Naive thymus-derived CD4-positive, alpha-beta T cell (primary cell): ENCODE measurements around the gene FBXO11. TPM values are rescaled to one million over a fixed set of nuclear protein-coding genes. Genes with fewer than 3 reads are reported as not detected.

ENCODE experiments used
- ATAC-seq: fragments of 150-1000 bp; cut with Tn5 transposase; 2 replicates; pipeline ENCODE4 v1.10.0; 2021; ENCODE audit warnings: mild to moderate bottlenecking, moderate library complexity
- CTCF ChIA-PET: fragments of 350-600 bp; sonication (Branson Sonifier 250); formaldehyde crosslinking; loops from one replicate; lab custom pipeline; 2021; ENCODE audit warnings: antibody characterized with exemption; lab: Charles Lee
- POLR2A ChIA-PET: fragments of 350-600 bp; sonication (Branson Sonifier 250); formaldehyde crosslinking; loops from one replicate; lab custom pipeline; 2021; ENCODE audit warnings: antibody characterized with exemption, inconsistent platforms; lab: Charles Lee
- DNase-seq, 9 donors: peaks; one replicate each; pipeline versions ENCODE4 v3.0.0 to v3.0.0-alpha.2; 2020 to 2022; ENCODE audit warnings: mixed read lengths in 1 of 9
- H3K27ac ChIP-seq: one replicate; pipeline ENCODE4 v1.7.0; 2013; ENCODE audit warnings: mild to moderate bottlenecking, low read depth, low read length, moderate library complexity
- H3K27me3 ChIP-seq, 2 donors: one replicate each; pipeline ENCODE4 v1.7.0; 2013; ENCODE audit warnings: low read length in 2 of 2, mild to moderate bottlenecking in 2 of 2, moderate library complexity in 2 of 2; ENCODE audit not compliant: control insufficient read depth in 2 of 2, insufficient read depth in 2 of 2
- H3K36me3 ChIP-seq, 3 experiments: 1 replicate in 2 of 3; 2 replicates in 1 of 3; pipeline ENCODE4 v1.7.0; 2013; ENCODE audit warnings: low read length in 3 of 3, mild to moderate bottlenecking in 3 of 3, moderate library complexity in 1 of 3; ENCODE audit not compliant: insufficient read depth in 3 of 3, control insufficient read depth in 2 of 3
- H3K4me1 ChIP-seq, 2 donors: one replicate each; pipeline ENCODE4 v1.7.0; 2013; ENCODE audit warnings: low read length in 2 of 2, mild to moderate bottlenecking in 2 of 2, moderate library complexity in 1 of 2; ENCODE audit not compliant: control insufficient read depth in 2 of 2, insufficient read depth in 2 of 2
- H3K4me3 ChIP-seq: 2 replicates; pipeline ENCODE4 v1.7.0; 2013; ENCODE audit warnings: mild to moderate bottlenecking, low read length
- H3K9me3 ChIP-seq, 3 experiments: 1 replicate in 2 of 3; 2 replicates in 1 of 3; pipeline ENCODE4 v1.7.0; 2013; ENCODE audit warnings: low read length in 3 of 3; ENCODE audit not compliant: control insufficient read depth in 2 of 3
- H3K27ac Mint-ChIP-seq, 9 donors: one replicate each; pipeline ENCODE4 v1.8.0; 2020 to 2022; ENCODE audit warnings: mixed read lengths in 9 of 9, mild to moderate bottlenecking in 8 of 9, moderate library complexity in 5 of 9, inconsistent platforms in 2 of 9
- H3K27me3 Mint-ChIP-seq, 5 donors: one replicate each; pipeline ENCODE4 v1.8.0; 2021 to 2022; ENCODE audit warnings: mixed read lengths in 5 of 5, mild to moderate bottlenecking in 1 of 5
- H3K36me3 Mint-ChIP-seq, 5 donors: one replicate each; pipeline ENCODE4 v1.8.0; 2020 to 2022; ENCODE audit warnings: mixed read lengths in 5 of 5, mild to moderate bottlenecking in 3 of 5, inconsistent platforms in 1 of 5
- H3K4me1 Mint-ChIP-seq, 7 donors: one replicate each; pipeline ENCODE4 v1.8.0; 2020 to 2022; ENCODE audit warnings: mixed read lengths in 7 of 7, mild to moderate bottlenecking in 3 of 7, inconsistent platforms in 1 of 7
- H3K4me3 Mint-ChIP-seq, 10 donors: one replicate each; pipeline ENCODE4 v1.8.0; 2020 to 2022; ENCODE audit warnings: mild to moderate bottlenecking in 10 of 10, mixed read lengths in 10 of 10, moderate library complexity in 6 of 10, inconsistent platforms in 2 of 10
- H3K9me3 Mint-ChIP-seq, 11 donors: one replicate each; pipeline ENCODE4 v1.8.0; 2020 to 2022; ENCODE audit warnings: mixed read lengths in 11 of 11, mild to moderate bottlenecking in 4 of 11, inconsistent platforms in 1 of 11, moderate library complexity in 1 of 11
- intact Hi-C, 2 donors: fragments of 100-400 bp; cut with micrococcal nuclease; formaldehyde crosslinking; loops; one replicate each; pipeline ENCODE4 v1.15.1; 2023
- polyA plus RNA-seq, 2 donors: library from polyadenylated mRNA; unstranded; fragments of 300-500 nt; fragmentation: Illumina TruSeq; gene quantifications; one replicate each; pipeline ENCODE4 v1.2.3, GENCODE V29; 2021
- total RNA-seq, 6 experiments: library from RNA in 5 of 6; stranded (reverse) in 5 of 6; gene quantifications; 1 replicate in 5 of 6; 2 replicates in 1 of 6; pipeline ENCODE4 v1.2.3 and lab custom pipeline; 2021 to 2026

The FBXO11 gene
- total and polyA plus RNA-seq, 7 experiments from 2014 or later = 7.7 to 92.1 (median 85.4) TPM

- intact Hi-C loops = loop anchor here in 1 of 2 donors (1.0 kb wide), 1 partner anchor 7 kb away; no protein-coding TSS in a partner anchor
- Mint-ChIP-seq H3K36me3 (peaks cover 0 to 25% (median 10%) of the 10 kb centered on the region in 5 donors), H3K27ac (peak overlapping the region in 7 of 9 donors; percentile 5 to 74 (median 36)), H3K4me3 (peak overlapping the region in 1 of 10 donors; percentile 8), H3K27me3 (no peaks in the 10 kb centered on the region), H3K4me1 (peaks cover 25 to 87% (median 77%) of the 10 kb centered on the region in 7 donors), H3K9me3 (peaks cover 0 to under 1% (median 0%) of the 10 kb centered on the region in 11 donors)
- no peak for ATAC-seq
- Histone ChIP-seq H3K4me3 (no peak overlapping the region), H3K27me3 (no peaks in the 10 kb centered on the region), H3K27ac (no peak overlapping the region), H3K36me3 (no peaks in the 10 kb centered on the region), H3K4me1 (peaks cover 0 to 13% of the 10 kb centered on the region in 2 donors), H3K9me3 (no peaks in the 10 kb centered on the region)
- POLR2A ChIA-PET = interaction anchor here (1.2 kb wide), 1 partner anchor 8 kb away, joined by 3 read pairs; no protein-coding TSS in a partner anchor
- CTCF ChIA-PET = interaction anchor here (0.8 kb wide), 1 partner anchor 47 kb away, joined by 3 read pairs; no protein-coding TSS in a partner anchor
- no peak for DNase-seq
Observed at GRCh38 chr2:47876912-47877311, 29.4 kb downstream of the FBXO11 start.

GRCh38 chr2:47872941-47873340 lies 33.4 kb downstream of the FBXO11 start:
- no peak for DNase-seq
- Histone ChIP-seq H3K4me3 (no peak overlapping the region), H3K27ac (no peak overlapping the region), H3K36me3 (no peaks in the 10 kb centered on the region), H3K4me1 (peaks cover 7 to 37% of the 10 kb centered on the region in 2 donors), H3K27me3 (no peaks in the 10 kb centered on the region), H3K9me3 (no peaks in the 10 kb centered on the region)
- peaks cover 40 to 94% (median 83%) of the 10 kb centered on the region in 7 donors for H3K4me1 Mint-ChIP-seq
- H3K4me3 Mint-ChIP-seq = peak overlapping the region in 2 of 10 donors; percentile 1 to 8
- peaks cover 0 to 25% (median 14%) of the 10 kb centered on the region in 5 donors for H3K36me3 Mint-ChIP-seq
- intact Hi-C loops = no loop called here
- POLR2A ChIA-PET = no interaction called here
- CTCF ChIA-PET = interaction anchor here (1.5 kb wide), 1 partner anchor 9 kb away, joined by 9 read pairs; no protein-coding TSS in a partner anchor
- peak overlapping the region in 7 of 9 donors; percentile 17 to 79 (median 58) for H3K27ac Mint-ChIP-seq
- no peaks in the 10 kb centered on the region for H3K9me3 Mint-ChIP-seq
- ATAC-seq = no peak
- H3K27me3 Mint-ChIP-seq = no peaks in the 10 kb centered on the region

- Histone ChIP-seq H3K27ac (peak overlapping the region; percentile 46), H3K4me3 (no peak overlapping the region), H3K36me3 (no peaks in the 10 kb centered on the region), H3K9me3 (no peaks in the 10 kb centered on the region), H3K4me1 (peaks cover 7 to 44% of the 10 kb centered on the region in 2 donors), H3K27me3 (no peaks in the 10 kb centered on the region)
- ChIA-PET POLR2A (interaction anchor here (0.8 kb wide), 2 partner anchors 31 to 36 kb away, joined by 3 read pairs; no protein-coding TSS in a partner anchor), CTCF (interaction anchor here (0.5 kb wide), 1 partner anchor 556 kb away, joined by 3 read pairs; no protein-coding TSS in a partner anchor)
- Mint-ChIP-seq H3K27me3 (no peaks in the 10 kb centered on the region), H3K9me3 (no peaks in the 10 kb centered on the region), H3K36me3 (peaks cover 3 to 25% (median 14%) of the 10 kb centered on the region in 5 donors), H3K4me1 (peaks cover 37 to 94% (median 83%) of the 10 kb centered on the region in 7 donors), H3K4me3 (peak overlapping the region in 9 of 10 donors; percentile 18 to 74 (median 43)), H3K27ac (peak overlapping the region in 8 of 9 donors; percentile 53 to 90 (median 81))
- DNase-seq (no peak), ATAC-seq (peak; percentile 19)
- intact Hi-C loops = no loop called here
Observed at GRCh38 chr2:47870641-47871540, 35.4 kb downstream of the FBXO11 start.

- Mint-ChIP-seq H3K4me1 (peaks cover 44 to 94% (median 83%) of the 10 kb centered on the region in 7 donors), H3K27me3 (no peaks in the 10 kb centered on the region), H3K36me3 (peaks cover 3 to 25% (median 14%) of the 10 kb centered on the region in 5 donors), H3K9me3 (no peaks in the 10 kb centered on the region), H3K27ac (peak overlapping the region in 8 of 9 donors; percentile 20 to 84 (median 68)), H3K4me3 (peak overlapping the region in 4 of 10 donors; percentile 2 to 44 (median 22))
- H3K4me3 ChIP-seq = no peak overlapping the region
- H3K27me3 ChIP-seq = no peaks in the 10 kb centered on the region
- H3K36me3 ChIP-seq = no peaks in the 10 kb centered on the region
- POLR2A ChIA-PET = interaction anchor here (0.8 kb wide), 1 partner anchor 32 kb away, joined by 3 read pairs; no protein-coding TSS in a partner anchor
- DNase-seq (no peak), ATAC-seq (no peak)
- CTCF ChIA-PET = no interaction called here
- H3K4me1 ChIP-seq = peaks cover 7 to 48% of the 10 kb centered on the region in 2 donors
- H3K27ac ChIP-seq = peak overlapping the region; percentile 46
- intact Hi-C loops = no loop called here
- no peaks in the 10 kb centered on the region for H3K9me3 ChIP-seq
Observed at GRCh38 chr2:47869859-47870595, 36.3 kb downstream of the FBXO11 start.

- Histone ChIP-seq H3K9me3 (no peaks in the 10 kb centered on the region), H3K27ac (no peak overlapping the region), H3K4me1 (peaks cover 7 to 49% of the 10 kb centered on the region in 2 donors), H3K27me3 (no peaks in the 10 kb centered on the region), H3K36me3 (no peaks in the 10 kb centered on the region), H3K4me3 (no peak overlapping the region)
- ATAC-seq (no peak), DNase-seq (no peak)
- peak overlapping the region in 3 of 10 donors; percentile 1 to 37 (median 8) for H3K4me3 Mint-ChIP-seq
- H3K36me3 Mint-ChIP-seq = peaks cover 3 to 22% (median 14%) of the 10 kb centered on the region in 5 donors
- H3K9me3 Mint-ChIP-seq = no peaks in the 10 kb centered on the region
- CTCF ChIA-PET = interaction anchor here (0.6 kb wide), 1 partner anchor 233 kb away, joined by 3 read pairs; no protein-coding TSS in a partner anchor
- peaks cover 50 to 97% (median 89%) of the 10 kb centered on the region in 7 donors for H3K4me1 Mint-ChIP-seq
- no peaks in the 10 kb centered on the region for H3K27me3 Mint-ChIP-seq
- POLR2A ChIA-PET = interaction anchor here (1.7 kb wide), 1 partner anchor 9 kb away, joined by 3 read pairs; no protein-coding TSS in a partner anchor
- peak overlapping the region in 7 of 9 donors; percentile 6 to 84 (median 44) for H3K27ac Mint-ChIP-seq
- intact Hi-C loops = no loop called here
Observed at GRCh38 chr2:47868611-47869352, 37.5 kb downstream of the FBXO11 start.
